Measurements from ENCODE around the gene TUBB8B.
"Not testable (repeated sequence)": the region's sequence is repeated elsewhere in the genome, so short reads cannot be mapped to it uniquely, and the experiment has no call there.

DNA sequence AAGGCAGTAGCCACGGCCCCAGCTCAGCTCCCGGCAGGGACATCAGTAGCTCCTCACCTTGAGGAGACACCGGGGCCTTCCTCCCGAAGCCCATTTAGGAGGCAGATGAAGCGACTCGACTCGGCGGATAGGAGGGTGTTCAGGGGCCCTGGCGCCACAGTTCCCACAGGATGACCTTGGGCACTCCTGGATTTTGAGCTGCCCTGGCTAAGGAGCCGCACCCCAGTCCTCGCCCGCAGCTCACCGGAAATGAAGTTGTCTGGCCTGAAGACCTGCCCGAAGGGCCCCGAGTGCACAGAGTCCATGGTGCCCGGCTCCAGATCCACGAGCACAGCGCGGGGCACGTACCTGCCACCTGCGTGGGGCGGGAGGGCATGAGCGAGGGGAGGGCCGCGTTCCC, 719 bp downstream of the TUBB8B start:
- TF ChIP-seq, protein P1, sequence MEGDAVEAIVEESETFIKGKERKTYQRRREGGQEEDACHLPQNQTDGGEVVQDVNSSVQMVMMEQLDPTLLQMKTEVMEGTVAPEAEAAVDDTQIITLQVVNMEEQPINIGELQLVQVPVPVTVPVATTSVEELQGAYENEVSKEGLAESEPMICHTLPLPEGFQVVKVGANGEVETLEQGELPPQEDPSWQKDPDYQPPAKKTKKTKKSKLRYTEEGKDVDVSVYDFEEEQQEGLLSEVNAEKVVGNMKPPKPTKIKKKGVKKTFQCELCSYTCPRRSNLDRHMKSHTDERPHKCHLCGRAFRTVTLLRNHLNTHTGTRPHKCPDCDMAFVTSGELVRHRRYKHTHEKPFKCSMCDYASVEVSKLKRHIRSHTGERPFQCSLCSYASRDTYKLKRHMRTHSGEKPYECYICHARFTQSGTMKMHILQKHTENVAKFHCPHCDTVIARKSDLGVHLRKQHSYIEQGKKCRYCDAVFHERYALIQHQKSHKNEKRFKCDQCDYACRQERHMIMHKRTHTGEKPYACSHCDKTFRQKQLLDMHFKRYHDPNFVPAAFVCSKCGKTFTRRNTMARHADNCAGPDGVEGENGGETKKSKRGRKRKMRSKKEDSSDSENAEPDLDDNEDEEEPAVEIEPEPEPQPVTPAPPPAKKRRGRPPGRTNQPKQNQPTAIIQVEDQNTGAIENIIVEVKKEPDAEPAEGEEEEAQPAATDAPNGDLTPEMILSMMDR (IDR thresholded peaks at IDR 0.05 in 8 of 11, conservative IDR thresholded peaks at IDR 0.05 in 3 of 11), result not testable (repeated sequence)
- TF ChIP-seq POLR2AphosphoS5, POLR2A (IDR thresholded peaks at IDR 0.05): not testable (repeated sequence)
